ENCODE measurements around the gene DIDO1.

The DIDO1 gene

GRCh38 chr20:62906647-62907375, 19.5 kb downstream of the DIDO1 start:
- TF ChIP-seq CTCF (IDR thresholded peaks at IDR 0.05; ENCODE audit: insufficient read depth, low read length, poor library complexity, severe bottlenecking), result no peak
- DNase-seq (ENCODE audit: extremely low read depth, insufficient read length), result no peak
- H3K27me3 ChIP-seq (replicated peaks; ENCODE audit: control insufficient read depth, insufficient read depth, low read length), result no peaks in the 10 kb centered on the region
- peaks cover 61% of the 10 kb centered on the region for H3K36me3 ChIP-seq (ENCODE audit: control insufficient read depth, insufficient read depth, low read length)
- H3K4me3 ChIP-seq (replicated peaks; ENCODE audit: low read depth, low read length), result no peak overlapping the region

- Histone ChIP-seq H3K36me3 (ENCODE audit: control insufficient read depth, insufficient read depth, low read length) (peaks cover 58% of the 10 kb centered on the region), H3K4me3 (replicated peaks; ENCODE audit: low read depth, low read length) (no peak overlapping the region)
Observed at GRCh38 chr20:62906209-62906608, 20.1 kb downstream of the DIDO1 start.

GRCh38 chr20:62905536-62906117, 20.7 kb downstream of the DIDO1 start:
- no peak for DNase-seq (ENCODE audit: extremely low read depth, insufficient read length)
- Histone ChIP-seq H3K36me3 (ENCODE audit: control insufficient read depth, insufficient read depth, low read length) (peaks cover 54% of the 10 kb centered on the region), H3K27me3 (replicated peaks; ENCODE audit: control insufficient read depth, insufficient read depth, low read length) (no peaks in the 10 kb centered on the region), H3K4me3 (replicated peaks; ENCODE audit: low read depth, low read length) (no peak overlapping the region)
- no peak for TF ChIP-seq CTCF (IDR thresholded peaks at IDR 0.05; ENCODE audit: insufficient read depth, low read length, poor library complexity, severe bottlenecking)

More at GRCh38 chr20:62906209-62906608, 20.1 kb downstream of the DIDO1 start:
- DNase-seq (ENCODE audit: extremely low read depth, insufficient read length), result no peak
- H3K27me3 ChIP-seq (replicated peaks; ENCODE audit: control insufficient read depth, insufficient read depth, low read length), result no peaks in the 10 kb centered on the region
- no peak for TF ChIP-seq CTCF (IDR thresholded peaks at IDR 0.05; ENCODE audit: insufficient read depth, low read length, poor library complexity, severe bottlenecking)

- no peak overlapping the region for H3K4me3 ChIP-seq (replicated peaks; ENCODE audit: low read depth, low read length)
- H3K36me3 ChIP-seq (ENCODE audit: control insufficient read depth, insufficient read depth, low read length), result peaks cover 37% of the 10 kb centered on the region
- DNase-seq (ENCODE audit: extremely low read depth, insufficient read length), result no peak
- no peak for TF ChIP-seq CTCF (IDR thresholded peaks at IDR 0.05; ENCODE audit: insufficient read depth, low read length, poor library complexity, severe bottlenecking)
- H3K27me3 ChIP-seq (replicated peaks; ENCODE audit: control insufficient read depth, insufficient read depth, low read length), result no peaks in the 10 kb centered on the region
Observed at GRCh38 chr20:62902926-62903615, 23.2 kb downstream of the DIDO1 start.

GRCh38 chr20:62901891-62902290, 24.4 kb downstream of the DIDO1 start:
- no peaks in the 10 kb centered on the region for H3K27me3 ChIP-seq (replicated peaks; ENCODE audit: control insufficient read depth, insufficient read depth, low read length)
- H3K36me3 ChIP-seq (ENCODE audit: control insufficient read depth, insufficient read depth, low read length), result peaks cover 33% of the 10 kb centered on the region
- DNase-seq (ENCODE audit: extremely low read depth, insufficient read length), result no peak
- no peak overlapping the region for H3K4me3 ChIP-seq (replicated peaks; ENCODE audit: low read depth, low read length)
- TF ChIP-seq CTCF (IDR thresholded peaks at IDR 0.05; ENCODE audit: insufficient read depth, low read length, poor library complexity, severe bottlenecking), result no peak

Measured in GM06990 (cell line).